SHP77 (cell line): ENCODE results near the gene GPBP1.
"Not testable (repeated sequence)": the region's sequence is repeated elsewhere in the genome, so short reads cannot be mapped to it uniquely, and the experiment has no call there.

Experiments
- DNase-seq, 2 experiments: peaks; one replicate each; lab custom pipeline; 2025; lab: John Stamatoyannopoulos, UW

The GPBP1 gene

DNA sequence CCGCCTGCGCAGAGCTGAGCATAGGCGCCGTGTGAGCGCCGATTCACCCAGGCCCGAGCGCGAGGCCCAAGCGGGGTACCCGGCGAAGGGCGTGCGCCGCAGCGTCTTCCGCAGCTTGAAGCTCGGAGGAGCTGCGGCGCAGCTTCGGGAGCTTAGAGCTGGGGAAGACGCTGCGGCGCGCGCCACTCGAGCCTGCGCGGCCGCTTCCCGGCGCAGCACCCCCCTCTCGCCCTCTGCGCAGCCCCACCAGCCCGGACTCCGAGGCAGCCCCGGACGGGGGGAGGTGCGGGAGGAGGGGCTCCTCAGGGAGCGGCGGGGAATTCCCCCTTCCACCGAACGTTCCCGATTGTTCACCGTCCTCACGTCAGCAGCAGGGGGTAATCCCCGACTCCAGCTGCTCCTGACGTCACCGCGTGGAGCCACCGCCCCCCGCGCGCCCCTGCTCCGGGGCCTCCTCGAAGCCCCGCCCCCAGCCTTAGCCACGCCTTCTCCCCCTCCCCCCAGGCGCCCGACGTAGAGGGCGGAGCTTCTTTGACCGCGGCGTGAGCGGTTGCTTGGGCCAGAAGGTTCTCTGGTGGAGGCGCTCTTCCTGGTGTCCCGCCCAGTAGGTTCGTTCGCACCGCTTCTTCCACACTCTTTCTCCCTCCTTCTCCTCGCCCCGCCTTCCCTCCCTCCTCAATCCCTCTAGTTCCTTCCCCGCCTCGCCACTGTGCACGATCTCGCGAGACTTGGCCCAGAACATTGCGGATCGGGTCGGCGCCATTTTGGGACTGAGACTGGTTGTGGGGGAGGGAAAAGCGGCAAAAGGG lies at the start of gene GPBP1:
TSS of gene GPBP1 (plus strand) at position 741 of the 809 bp plus-strand sequence. CDS start 40,072 bp downstream, outside the sequence.
- peak; percentile 96 to 97 for DNase-seq

DNA sequence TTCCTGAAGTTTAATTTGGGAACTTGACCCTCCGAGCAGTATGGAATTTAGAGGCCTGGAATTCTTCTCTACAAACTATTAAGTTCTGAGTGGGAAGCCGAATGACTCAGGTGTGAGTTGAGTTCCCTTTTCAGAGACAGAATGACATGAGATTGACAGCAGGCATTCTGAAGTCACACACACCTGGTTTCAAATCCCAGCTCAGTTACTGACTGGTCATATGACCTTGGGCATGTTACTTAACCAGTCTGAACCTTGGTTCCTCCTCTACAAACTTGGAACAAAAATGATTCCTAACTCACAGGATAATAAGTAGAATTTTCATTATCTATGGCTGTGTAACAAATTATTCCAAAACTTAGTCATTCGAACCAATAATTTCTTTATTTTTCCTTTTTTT lies 45.5 kb upstream of the GPBP1 start:
- no peak for DNase-seq

DNA sequence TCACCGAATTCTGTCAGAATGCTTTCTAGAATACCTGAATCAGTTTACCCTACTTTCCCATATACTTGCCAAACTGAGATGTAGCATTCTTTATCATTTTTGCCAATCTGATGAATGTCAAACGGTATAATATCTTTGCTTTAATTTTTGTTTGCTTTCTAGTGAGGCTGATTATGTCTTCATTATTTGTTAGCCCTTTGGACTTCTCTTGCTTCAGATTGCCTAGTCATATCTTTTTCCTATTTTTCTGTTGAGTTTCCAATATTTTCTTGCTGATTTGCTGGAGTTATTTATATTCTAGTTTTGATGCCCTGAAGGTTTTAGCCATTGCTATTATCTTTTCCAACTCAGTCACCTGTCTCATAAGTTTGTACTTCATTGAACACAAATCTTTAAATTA lies 40.3 kb upstream of the GPBP1 start:
- no peak for DNase-seq

DNA sequence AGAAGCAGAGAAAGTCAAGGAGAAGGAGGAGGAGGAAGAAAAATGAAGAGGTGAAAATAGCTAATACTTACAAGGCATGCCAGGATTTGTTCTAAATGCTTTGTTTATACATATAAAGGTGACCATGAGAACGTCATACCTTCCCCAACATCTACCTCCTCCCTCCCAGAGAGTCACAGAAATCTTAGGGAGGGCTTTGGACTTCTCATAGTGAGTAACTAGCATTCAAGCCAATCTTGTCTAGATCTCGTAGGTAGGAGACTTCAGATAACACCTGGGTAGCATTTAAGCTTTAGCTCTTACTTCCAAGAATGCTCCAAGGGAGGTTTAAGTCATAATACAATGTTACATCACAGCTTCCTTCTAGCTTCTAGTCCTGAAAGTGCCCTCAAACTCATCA lies 36.5 kb upstream of the GPBP1 start:
- no peak for DNase-seq

DNA sequence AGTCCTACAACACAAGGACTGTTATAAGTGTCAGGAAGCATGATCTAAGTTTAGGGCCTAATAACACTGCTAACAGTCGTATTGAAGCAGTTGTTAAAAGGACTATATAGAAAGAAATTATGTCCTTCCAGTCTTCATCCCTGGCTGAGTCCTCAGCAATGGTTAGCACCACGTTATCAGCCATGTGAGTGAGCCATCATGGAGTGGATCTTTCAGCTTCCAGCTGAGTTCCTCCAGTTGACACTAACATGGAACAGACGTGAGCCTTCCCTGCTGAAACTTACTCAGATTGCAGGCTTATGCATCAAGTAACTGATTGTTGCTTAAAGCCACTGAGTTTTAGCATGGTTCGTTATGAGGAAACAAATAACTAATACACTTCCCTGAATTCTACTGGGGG lies 21.5 kb upstream of the GPBP1 start:
- no peak for DNase-seq

DNA sequence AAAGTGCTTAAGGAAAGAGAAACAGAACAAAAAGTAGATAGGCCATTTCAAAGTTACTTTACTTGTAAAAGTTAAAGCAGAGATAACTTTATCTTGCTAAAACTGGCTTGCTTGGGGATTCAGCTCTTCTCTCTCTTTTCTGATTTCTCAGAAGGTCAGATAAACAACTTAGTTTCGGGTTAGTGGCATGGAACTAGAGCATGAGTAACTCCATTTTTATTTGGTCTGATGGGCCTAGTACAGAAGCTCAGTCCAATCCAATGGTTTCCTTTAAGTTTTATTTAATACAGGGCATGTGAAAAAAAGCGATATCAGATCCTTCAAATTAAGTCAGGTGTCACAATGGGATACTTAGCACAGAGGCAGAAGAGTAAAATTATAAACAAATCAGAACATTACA lies 18.8 kb upstream of the GPBP1 start:
- no peak for DNase-seq

- DNase-seq: no peak
Observed at GRCh38 chr5:57157131-57157530, 16.7 kb upstream of the GPBP1 start.

DNA sequence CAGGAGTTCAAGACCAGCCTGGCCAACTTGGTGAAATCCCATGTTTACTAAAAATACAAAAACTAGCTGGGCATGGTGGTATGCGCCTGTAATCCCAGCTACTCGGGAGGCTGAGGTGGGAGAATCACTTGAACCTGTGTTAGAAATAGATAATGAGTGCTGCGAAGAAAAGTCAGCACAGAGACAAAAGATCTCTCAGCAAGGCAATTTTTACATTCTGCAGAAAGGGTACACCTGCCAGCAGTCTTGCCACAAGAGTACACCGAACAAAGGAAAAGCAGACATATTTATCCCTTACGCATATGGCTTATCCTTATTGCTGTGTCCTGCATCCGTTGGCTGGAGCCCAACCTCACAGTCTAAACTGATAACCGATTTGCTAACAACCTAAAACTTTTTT lies 16.2 kb upstream of the GPBP1 start:
- DNase-seq: no peak

DNA sequence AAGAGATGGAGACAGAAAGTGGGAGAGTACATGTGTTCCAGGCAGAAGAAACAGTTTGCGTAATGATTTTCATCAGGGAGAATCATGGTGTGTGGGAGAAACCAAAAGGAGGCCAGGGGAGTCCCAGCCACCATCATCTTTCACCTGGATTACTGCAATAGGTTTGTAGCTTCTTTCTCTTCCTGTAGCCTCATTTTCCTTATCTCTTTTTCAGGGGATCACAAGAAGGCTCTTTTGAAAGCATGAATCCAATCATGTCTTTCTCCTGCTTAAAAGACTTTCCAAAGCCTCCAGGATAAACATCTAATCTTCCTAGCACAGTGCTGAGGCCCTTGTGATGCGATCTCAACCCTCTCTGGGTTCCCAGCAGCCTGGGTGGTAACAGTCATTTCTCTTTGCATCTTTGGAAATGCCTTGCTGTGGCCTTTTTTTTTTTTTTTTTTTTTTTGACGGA lies 10.3 kb upstream of the GPBP1 start:
- no peak for DNase-seq

DNA sequence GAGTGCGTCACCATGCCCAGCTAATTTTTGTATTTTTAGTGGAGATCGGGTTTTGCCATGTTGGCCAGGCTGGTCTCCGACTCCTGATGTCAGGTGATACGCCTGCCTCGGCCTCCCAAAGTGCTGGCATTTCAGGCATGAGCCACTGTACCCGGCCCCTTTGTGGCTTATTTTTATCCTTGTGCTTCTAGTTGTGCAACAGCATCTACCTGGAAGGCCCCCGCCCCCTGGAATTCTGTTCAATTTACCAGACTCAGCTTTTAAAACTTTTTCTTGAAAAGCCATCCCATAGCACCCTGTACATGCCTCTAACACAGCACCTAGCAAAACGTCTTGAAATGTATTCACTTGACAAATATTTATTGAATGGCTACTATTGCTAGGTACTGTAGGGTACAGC lies 9.7 kb upstream of the GPBP1 start:
- DNase-seq: no peak

GRCh38 chr5:57165171-57165570 lies 8.7 kb upstream of the GPBP1 start:
- not testable (repeated sequence) for DNase-seq

DNA sequence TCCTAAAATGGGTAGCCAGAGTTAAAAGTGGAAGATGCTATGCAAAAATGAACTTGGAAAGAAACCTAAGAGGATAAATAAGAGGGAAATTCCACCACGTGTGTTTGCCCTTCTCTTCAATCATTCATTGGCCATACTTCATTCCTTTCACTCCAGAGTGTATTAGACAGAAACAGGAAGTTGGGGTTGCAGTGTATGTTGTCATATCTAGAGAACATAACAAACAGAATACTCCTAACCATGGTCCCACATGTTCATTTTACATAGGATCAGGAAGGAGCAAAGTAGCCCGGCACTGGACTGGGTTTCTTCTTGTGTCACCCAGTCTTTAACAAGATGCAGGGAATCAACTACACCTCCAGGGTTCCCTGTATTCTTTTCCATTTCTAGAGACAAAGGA lies 7.6 kb upstream of the GPBP1 start:
- no peak for DNase-seq

DNA sequence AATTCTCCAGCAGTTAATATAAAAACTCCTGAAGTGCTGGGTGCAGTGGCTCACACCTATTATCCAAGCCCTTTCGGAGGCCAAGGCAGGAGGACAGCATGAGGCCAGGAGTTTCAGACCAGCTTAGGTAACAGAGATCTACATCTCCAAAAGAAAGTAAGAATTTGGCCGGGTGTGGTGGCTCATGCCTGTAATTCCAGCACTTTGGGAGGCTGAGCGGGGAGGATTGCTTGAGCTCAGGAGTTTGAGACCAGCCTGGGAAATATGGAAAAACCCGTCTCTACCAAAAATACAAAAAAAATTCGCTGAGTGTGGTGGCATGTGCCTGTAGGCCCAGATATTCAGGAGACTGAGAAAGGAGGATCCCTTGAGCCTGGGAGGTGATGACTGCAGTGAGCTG lies 6.7 kb upstream of the GPBP1 start:
- no peak for DNase-seq

- DNase-seq: not testable (repeated sequence)
Observed at GRCh38 chr5:57170116-57170515, 3.7 kb upstream of the GPBP1 start.

GRCh38 chr5:57171816-57172465 lies 1.9 kb upstream of the GPBP1 start:
- DNase-seq: peak in 1 of 2 experiments; percentile 32

- peak in 1 of 2 experiments; percentile 3 for DNase-seq
Observed at GRCh38 chr5:57172466-57173318, 1.2 kb upstream of the GPBP1 start.

- DNase-seq: no peak
Observed at GRCh38 chr5:57174128-57174889, 450 bp downstream of the GPBP1 start.

DNA sequence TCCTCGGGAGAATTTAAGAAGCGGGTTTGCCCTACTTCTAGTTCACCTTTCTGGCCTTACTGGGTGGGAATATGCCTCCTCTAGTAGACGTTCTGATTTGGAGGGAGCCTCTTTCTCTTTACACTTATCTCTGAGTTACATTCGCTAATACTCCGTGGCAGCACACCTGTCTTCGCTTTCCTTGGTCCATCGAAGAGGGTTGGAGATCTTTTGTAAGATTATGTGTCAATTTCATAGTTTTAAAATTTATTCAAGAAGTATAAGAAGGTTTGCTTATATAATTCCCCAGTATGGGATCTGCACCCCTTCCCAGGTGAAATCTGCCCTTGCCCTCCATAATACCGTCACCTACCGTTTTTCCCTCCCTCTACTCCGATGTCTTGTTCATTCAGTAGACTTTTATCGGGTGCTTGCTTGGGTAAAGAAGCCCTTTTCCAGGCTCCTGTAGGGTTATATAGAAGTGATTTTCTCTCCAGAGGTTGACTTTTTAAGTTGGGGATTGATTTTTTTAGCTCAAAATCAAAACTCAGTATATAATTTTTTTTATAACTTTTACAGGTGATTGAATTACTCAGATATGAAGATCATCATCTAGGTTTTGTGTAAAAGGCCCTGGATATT lies 1.1 kb downstream of the GPBP1 start:
- DNase-seq: no peak

DNA sequence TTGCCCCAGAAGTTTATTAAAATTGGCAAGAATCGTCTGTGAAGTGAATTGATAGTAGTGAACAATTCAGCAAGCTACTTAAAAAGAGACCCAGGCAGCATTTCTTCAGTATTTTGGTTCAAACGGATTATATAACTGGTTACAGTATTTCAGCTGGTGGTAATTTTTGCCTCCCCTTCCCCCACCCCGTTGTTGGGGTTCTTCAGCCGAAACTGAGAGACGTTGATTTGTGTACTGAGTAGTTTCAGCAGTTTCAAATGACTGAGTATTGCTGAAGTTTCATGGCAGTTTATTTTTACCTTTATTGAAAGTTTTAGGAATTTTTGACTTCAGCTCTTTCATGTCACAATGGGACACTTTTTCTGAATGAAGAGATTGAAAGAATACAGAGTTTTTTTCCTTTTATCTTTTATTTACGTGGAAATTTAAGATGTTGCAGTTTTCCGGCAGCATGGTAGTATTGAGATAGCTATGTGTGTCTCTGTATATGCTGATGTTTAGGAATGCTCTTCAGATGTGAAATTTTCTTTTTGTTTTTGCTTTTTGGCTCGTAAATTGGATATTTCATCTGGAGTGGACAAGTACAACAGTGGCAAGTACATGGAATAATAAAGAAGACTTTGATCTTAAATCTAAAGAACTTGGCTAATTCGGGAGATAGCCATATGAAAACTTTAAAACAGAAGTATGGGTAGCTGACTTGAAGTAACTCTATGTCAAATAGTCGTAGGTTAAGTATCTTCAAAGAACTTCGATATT lies 1.9 kb downstream of the GPBP1 start:
- DNase-seq: no peak

DNA sequence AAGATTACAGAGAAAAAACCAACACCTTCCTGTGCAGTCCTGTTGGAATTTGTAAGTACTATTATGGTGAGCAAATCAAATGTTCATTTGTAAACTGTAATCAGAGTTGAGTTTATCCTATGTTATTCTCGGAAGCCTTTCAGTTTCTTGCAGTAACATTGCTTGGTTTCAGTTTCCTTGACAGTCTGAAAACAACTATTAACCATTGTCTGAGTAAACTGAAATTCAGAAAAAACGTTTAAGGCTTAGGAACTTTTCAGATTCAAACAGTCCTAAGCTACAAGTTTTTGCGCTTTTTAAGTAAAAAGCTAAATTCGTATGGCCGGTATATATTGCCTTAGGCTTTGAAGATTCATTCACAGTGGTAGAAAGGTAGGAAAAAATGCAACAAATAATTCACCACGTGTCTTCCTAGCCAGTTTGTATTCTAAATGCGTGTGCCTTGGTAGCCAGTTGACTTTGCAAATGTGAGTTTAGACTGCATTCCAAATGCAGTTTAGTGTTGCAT lies 2.5 kb downstream of the GPBP1 start:
- no peak for DNase-seq
